Eye (tissue), 1 donor: Measurements from ENCODE around the gene TRIM7.
"Not testable (repeated sequence)": the region's sequence is repeated elsewhere in the genome, so short reads cannot be mapped to it uniquely, and the experiment has no call there.

Experiments used
- DNase-seq: peaks from one replicate; pipeline ENCODE4 v3.0.0-alpha.2; 2015

TRIM7 gene

GRCh38 chr5:181232593-181232992, 27.6 kb upstream of the TRIM7 start:
- no peak for DNase-seq

- no peak for DNase-seq
Measured at GRCh38 chr5:181231432-181231831, 26.4 kb upstream of the TRIM7 start.

- DNase-seq = no peak
Measured at GRCh38 chr5:181230551-181230950, 25.6 kb upstream of the TRIM7 start.

GRCh38 chr5:181229996-181230395, 25.0 kb upstream of the TRIM7 start:
- no peak for DNase-seq

- DNase-seq = no peak
Measured at GRCh38 chr5:181224390-181225229, 19.6 kb upstream of the TRIM7 start.

- DNase-seq = peak; percentile 92
Measured at GRCh38 chr5:181223729-181224389, 18.9 kb upstream of the TRIM7 start.

- DNase-seq = peak; percentile 99
Measured at GRCh38 chr5:181223058-181223728, 18.2 kb upstream of the TRIM7 start, which contains the start of gene TRIM41. TRIM41 (plus strand) TSS chr5:181223281; CDS start chr5:181224000, 719 bp downstream.

- no peak for DNase-seq
Measured at GRCh38 chr5:181222630-181223057, 17.6 kb upstream of the TRIM7 start.

- DNase-seq = peak; percentile 98
Measured at GRCh38 chr5:181221792-181222629, 17.0 kb upstream of the TRIM7 start.

GRCh38 chr5:181221105-181221791, 16.3 kb upstream of the TRIM7 start:
- DNase-seq = no peak

GRCh38 chr5:181220178-181220515, 15.2 kb upstream of the TRIM7 start:
- no peak for DNase-seq

GRCh38 chr5:181219262-181220177, 14.5 kb upstream of the TRIM7 start:
- DNase-seq = no peak

- no peak for DNase-seq
Measured at GRCh38 chr5:181218795-181219124, 13.8 kb upstream of the TRIM7 start.

- no peak for DNase-seq
Measured at GRCh38 chr5:181217803-181218062, 12.7 kb upstream of the TRIM7 start.

- DNase-seq = peak; percentile 73
Measured at GRCh38 chr5:181217111-181217802, 12.3 kb upstream of the TRIM7 start.

GRCh38 chr5:181215997-181216989, 11.3 kb upstream of the TRIM7 start:
- DNase-seq = no peak

- not testable (repeated sequence) for DNase-seq
Measured at GRCh38 chr5:181214249-181214648, 9.3 kb upstream of the TRIM7 start.

GRCh38 chr5:181212934-181213333, 7.9 kb upstream of the TRIM7 start:
- DNase-seq = no peak

- DNase-seq = no peak
Measured at GRCh38 chr5:181212080-181212479, 7.1 kb upstream of the TRIM7 start.

- DNase-seq = no peak
Measured at GRCh38 chr5:181211208-181211607, 6.2 kb upstream of the TRIM7 start.
